Heart right ventricle (tissue), 16 donors: Measurements from ENCODE around the gene FASTKD2. TPM values are rescaled to one million over a fixed set of nuclear protein-coding genes. Genes with fewer than 3 reads are reported as not detected.

Experiments used
- ATAC-seq, 8 donors: fragments of 200-7000 bp; cut with Tn5 transposase; one replicate each; pipeline ENCODE4 v1.9.1; 2020; ENCODE audit warnings: mild to moderate bottlenecking in 8 of 8, moderate library complexity in 8 of 8, moderate number of reproducible peaks in 1 of 8
- DNase-seq, 2 donors: peaks; one replicate each; pipeline ENCODE4 v3.0.0-alpha.2; 2020
- H3K27ac ChIP-seq, 10 donors: fragments of 200-600 bp; sonication (generic) in 2 of 10; one replicate each; pipeline versions ENCODE4 v1.5.0 to v1.8.0; 2020 to 2022; ENCODE audit warnings: mild to moderate bottlenecking in 3 of 10
- H3K27me3 ChIP-seq, 7 donors: fragments of 200-600 bp; one replicate each; pipeline ENCODE4 v1.8.0; 2021 to 2022; ENCODE audit warnings: mild to moderate bottlenecking in 2 of 7
- H3K36me3 ChIP-seq, 9 donors: fragments of 200-600 bp; sonication (generic) in 1 of 9; one replicate each; pipeline versions ENCODE4 v1.5.0 to v1.8.0; 2020 to 2022; ENCODE audit warnings: mild to moderate bottlenecking in 2 of 9
- H3K4me1 ChIP-seq, 9 donors: fragments of 200-600 bp; sonication (generic) in 1 of 9; one replicate each; pipeline versions ENCODE4 v1.5.0 to v1.8.0; 2020 to 2022; ENCODE audit warnings: mild to moderate bottlenecking in 4 of 9
- H3K4me3 ChIP-seq, 10 donors: fragments of 200-600 bp; sonication (generic) in 2 of 10; one replicate each; pipeline versions ENCODE4 v1.5.0 to v1.8.0; 2020 to 2022; ENCODE audit warnings: mild to moderate bottlenecking in 7 of 10, moderate library complexity in 2 of 10
- H3K9me3 ChIP-seq, 11 donors: fragments of 200-600 bp in 10 of 11; sonication (generic) in 2 of 11; one replicate each; pipeline versions ENCODE4 v1.5.0 to v1.8.0; 2013 to 2022; ENCODE audit warnings: mild to moderate bottlenecking in 2 of 11, control low read depth in 1 of 11, moderate library complexity in 1 of 11
- CTCF ChIP-seq, 9 donors: fragments of 200-600 bp; sonication (generic) in 2 of 9; IDR thresholded peaks; one replicate each; pipeline versions ENCODE4 v1.5.0 to v1.8.0; 2021 to 2022; ENCODE audit warnings: antibody characterized with exemption in 9 of 9, mild to moderate bottlenecking in 5 of 9, moderate library complexity in 1 of 9
- WGBS, 2 donors: extraction: QIAGEN DNeasy Blood & Tissue Kit; methylation state at CpG; one replicate each; pipeline ENCODE4 v1.1.7; 2013; ENCODE audit warnings: inconsistent platforms in 1 of 2; 5-methylcytosine and 5-hydroxymethylcytosine counted together
- intact Hi-C, 10 donors: fragments of 100-400 bp; cut with DNase I; formaldehyde crosslinking; loops; one replicate each; pipeline versions ENCODE4 v1.11.1 to v1.14.2; 2022
- polyA plus RNA-seq, 2 donors: library from polyadenylated mRNA; stranded (reverse); fragments of 200-250 nt; gene quantifications; one replicate each; pipeline ENCODE4 v1.2.3, GENCODE V29; 2013
- total RNA-seq, 10 donors: library from RNA; stranded (reverse); fragmentation: NEBNext Ultra II Directional in 3 of 10; extraction: Animal tissue kit (Norgen Biotek cat#: 25700) in 3 of 10; gene quantifications; one replicate each; pipeline versions ENCODE4 v1.2.1 to v1.2.4, GENCODE V29; 2021 to 2023
- donor health status: Arrhythmogenic right ventricular cardiomyopathy.
- donor health status: ischemic (EF 13 %, LVEDD 7.1; RV severe dilation, severe dysfunction).
- donor health status: healthy with polysubstance abuse.
- donor health status: DM: no; HTN: yes; CAD: no.
- donor health status: DM: no; HTN: no; CAD: no.
- donor health status: ischemic (EF 25% LVEDD 6.9; RV normal size, moderate dysfunction).
- donor health status: ischemic (EF 25% LVEDD 5.7; RV mildly dilated, moderate dysfunction).
- donor health status: healthy.
- donor health status: DM: yes; HTN: yes; CAD: no.
- donor health status: Ischemic cardiomyopathy.
- donor health status: ischemic (EF 35%, LVEDD 5.7; RV mildly dilated, moderate dysfunction).
- donor health status: nonischemic (EF 11% LVEDD 7.7; RV severe dilation, severe dysfunction).
- donor health status: DM: yes; HTN: yes; CAD: no.
- donor health status: PGD.
- donor health status: ischemic (EF 29% LVEDD 5.4; RV normal size, mild dysfunction).
- donor health status: nonischemic (EF 23%, LVEDD 6.1; RV moderate dilation, normal function).

The FASTKD2 gene
- total and polyA plus RNA-seq, 12 donors: 8.2 to 46.9 (median 42.2) TPM

- no peaks in the 10 kb centered on the region for H3K27me3 ChIP-seq
- no peaks in the 10 kb centered on the region for H3K36me3 ChIP-seq
- peaks cover 0 to 7% (median 0%) of the 10 kb centered on the region in 9 donors for H3K4me1 ChIP-seq
- H3K4me3 ChIP-seq: no peak overlapping the region
- WGBS, 2 donors: 64 to 70% methylated on average over 2 of the region's 2 CpGs
- TF ChIP-seq CTCF (IDR thresholded peaks at IDR 0.05): no peak
- ATAC-seq (no peak), DNase-seq (no peak)
- no peaks in the 10 kb centered on the region for H3K9me3 ChIP-seq
- intact Hi-C loops: no loop called here
- no peak overlapping the region for H3K27ac ChIP-seq
Measured at GRCh38 chr2:206733341-206733740, 32.1 kb upstream of the FASTKD2 start.

GRCh38 chr2:206736935-206737334 is 28.5 kb upstream of the FASTKD2 start:
- Histone ChIP-seq H3K4me3 (no peak overlapping the region), H3K27ac (no peak overlapping the region), H3K36me3 (no peaks in the 10 kb centered on the region), H3K9me3 (no peaks in the 10 kb centered on the region), H3K4me1 (peaks cover 0 to 7% (median 0%) of the 10 kb centered on the region in 9 donors), H3K27me3 (no peaks in the 10 kb centered on the region)
- no peak for DNase-seq
- no peak for TF ChIP-seq CTCF (IDR thresholded peaks at IDR 0.05)
- ATAC-seq: no peak
- intact Hi-C loops: no loop called here
- 84 to 88% methylated on average over 5 of the region's 5 CpGs for WGBS, 2 donors

- H3K27me3 ChIP-seq: no peaks in the 10 kb centered on the region
- TF ChIP-seq CTCF (IDR thresholded peaks at IDR 0.05): no peak
- H3K4me3 ChIP-seq: no peak overlapping the region
- peaks cover 0 to 7% (median 0%) of the 10 kb centered on the region in 9 donors for H3K4me1 ChIP-seq
- H3K36me3 ChIP-seq: no peaks in the 10 kb centered on the region
- ATAC-seq: no peak
- no peaks in the 10 kb centered on the region for H3K9me3 ChIP-seq
- DNase-seq: no peak
- no peak overlapping the region for H3K27ac ChIP-seq
- intact Hi-C loops: no loop called here
- 56 to 71% methylated on average over 2 of the region's 2 CpGs for WGBS, 2 donors
Measured at GRCh38 chr2:206739271-206739670, 26.1 kb upstream of the FASTKD2 start.

GRCh38 chr2:206740800-206741199 is 24.6 kb upstream of the FASTKD2 start:
- H3K4me1 ChIP-seq: peaks cover 0 to 7% (median 0%) of the 10 kb centered on the region in 9 donors
- 67 to 70% methylated on average over 2 of the region's 2 CpGs for WGBS, 2 donors
- no peaks in the 10 kb centered on the region for H3K27me3 ChIP-seq
- intact Hi-C loops: no loop called here
- H3K36me3 ChIP-seq: no peaks in the 10 kb centered on the region
- no peaks in the 10 kb centered on the region for H3K9me3 ChIP-seq
- DNase-seq: no peak
- ATAC-seq: no peak
- no peak overlapping the region for H3K27ac ChIP-seq
- H3K4me3 ChIP-seq: no peak overlapping the region
- TF ChIP-seq CTCF (IDR thresholded peaks at IDR 0.05): no peak
